HEK293T (cell line): ENCODE results near the gene RAB11FIP4.
A peak's percentile ranks its signal among the peaks of the same experiment; 100 is the strongest.

Source experiments
- ARNT ChIP-seq: fragments of 450-650 bp; IDR thresholded peaks from 2 replicates; pipeline ENCODE4 v1.6.1; 2017; ENCODE audit warnings: mild to moderate bottlenecking
- BHLHE40 ChIP-seq: fragments of 450-650 bp; IDR thresholded peaks from 2 replicates; pipeline ENCODE4 v1.6.1; 2016; ENCODE audit warnings: mild to moderate bottlenecking, moderate library complexity, borderline replicate concordance
- CTBP1 ChIP-seq: fragments of 450-650 bp; IDR thresholded peaks from 2 replicates; pipeline ENCODE4 v1.6.1; 2016; ENCODE audit warnings: borderline replicate concordance
- ELF4 ChIP-seq: fragments of 450-650 bp; IDR thresholded peaks from 2 replicates; pipeline ENCODE4 v1.6.1; 2017; ENCODE audit warnings: antibody characterized with exemption
- FOXA1 ChIP-seq: fragments of 450-650 bp; IDR thresholded peaks from 2 replicates; pipeline ENCODE4 v1.6.1; 2016; ENCODE audit warnings: mild to moderate bottlenecking
- FOXK2 ChIP-seq: fragments of 450-650 bp; IDR thresholded peaks from 2 replicates; pipeline ENCODE4 v1.6.1; 2016; ENCODE audit warnings: mild to moderate bottlenecking
- FOXM1 ChIP-seq: fragments of 450-650 bp; IDR thresholded peaks from 2 replicates; pipeline ENCODE4 v1.6.1; 2017; ENCODE audit warnings: mild to moderate bottlenecking, borderline replicate concordance
- LEF1 ChIP-seq: fragments of 450-650 bp; IDR thresholded peaks from 2 replicates; pipeline ENCODE4 v1.6.1; 2017; ENCODE audit warnings: mild to moderate bottlenecking, borderline replicate concordance
- NFRKB ChIP-seq: fragments of 450-650 bp; IDR thresholded peaks from 2 replicates; pipeline ENCODE4 v1.6.1; 2016; ENCODE audit warnings: mild to moderate bottlenecking, moderate library complexity
- SP1 ChIP-seq: fragments of 450-650 bp; IDR thresholded peaks from 2 replicates; pipeline ENCODE4 v1.6.1; 2017
- SUZ12 ChIP-seq: fragments of 450-650 bp; IDR thresholded peaks from 2 replicates; pipeline ENCODE4 v1.6.1; 2016; ENCODE audit warnings: mild to moderate bottlenecking
- TARDBP ChIP-seq: fragments of 450-650 bp; IDR thresholded peaks from 2 replicates; pipeline ENCODE4 v1.6.1; 2016
- ZNF384 ChIP-seq: fragments of 450-650 bp; IDR thresholded peaks from 2 replicates; pipeline ENCODE4 v1.6.1; 2016
- TF ChIP-seq, protein P1 (sequence below): fragments of 450-650 bp; IDR thresholded peaks from 2 replicates; pipeline ENCODE4 v1.6.1; 2016

DNA sequence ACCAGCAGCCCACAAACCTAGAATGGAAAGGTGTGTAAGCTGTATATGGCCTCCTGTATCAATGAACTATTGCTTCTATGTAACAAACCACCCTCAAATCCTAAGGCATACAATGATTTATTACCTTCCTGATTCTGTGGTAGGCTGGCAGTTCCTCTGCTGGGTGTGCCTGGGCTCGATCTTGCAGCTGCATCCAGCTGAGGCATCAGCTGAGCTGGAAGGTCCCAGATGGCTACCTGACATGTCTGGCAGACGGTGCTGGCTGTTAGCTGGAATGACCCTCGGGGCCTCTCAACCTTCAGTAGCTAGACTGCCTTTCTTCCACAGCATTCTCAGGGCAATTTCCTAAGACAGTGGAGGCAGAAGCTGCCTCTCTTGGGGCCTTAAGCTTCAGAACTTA lies 152.7 kb downstream of the RAB11FIP4 start:
- no peak for TF ChIP-seq BHLHE40
- TF ChIP-seq ARNT: no peak
- no peak for TF ChIP-seq ELF4
- TF ChIP-seq, protein P1, sequence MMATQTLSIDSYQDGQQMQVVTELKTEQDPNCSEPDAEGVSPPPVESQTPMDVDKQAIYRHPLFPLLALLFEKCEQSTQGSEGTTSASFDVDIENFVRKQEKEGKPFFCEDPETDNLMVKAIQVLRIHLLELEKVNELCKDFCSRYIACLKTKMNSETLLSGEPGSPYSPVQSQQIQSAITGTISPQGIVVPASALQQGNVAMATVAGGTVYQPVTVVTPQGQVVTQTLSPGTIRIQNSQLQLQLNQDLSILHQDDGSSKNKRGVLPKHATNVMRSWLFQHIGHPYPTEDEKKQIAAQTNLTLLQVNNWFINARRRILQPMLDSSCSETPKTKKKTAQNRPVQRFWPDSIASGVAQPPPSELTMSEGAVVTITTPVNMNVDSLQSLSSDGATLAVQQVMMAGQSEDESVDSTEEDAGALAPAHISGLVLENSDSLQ: peak; percentile 58
- TF ChIP-seq SUZ12: no peak
- no peak for TF ChIP-seq NFRKB
- no peak for TF ChIP-seq SP1
- no peak for TF ChIP-seq FOXK2
- no peak for TF ChIP-seq FOXA1
- TF ChIP-seq TARDBP: no peak
- TF ChIP-seq ZNF384: no peak
- TF ChIP-seq FOXM1: no peak
- no peak for TF ChIP-seq CTBP1
- no peak for TF ChIP-seq LEF1
